NB4 (cell line): ENCODE measurements around the gene AKAP6.

ENCODE experiments used
- DNase-seq: peaks from one replicate; pipeline ENCODE4 v3.0.0; 2010; ENCODE audit warnings: low read depth
- H3K4me3 ChIP-seq: one replicate; pipeline ENCODE4 v1.5.1; 2011; ENCODE audit warnings: mild to moderate bottlenecking, low read depth, low read length, moderate library complexity
- MYC ChIP-seq: IDR thresholded peaks from 2 replicates; pipeline ENCODE4 v1.6.1; 2011; ENCODE audit warnings: low read depth, low read length
- POLR2A ChIP-seq: IDR thresholded peaks from 2 replicates; pipeline ENCODE4 v1.6.1; 2011; ENCODE audit warnings: mild to moderate bottlenecking; ENCODE audit not compliant: insufficient read length; ENCODE audit errors: extremely low read depth
- TF ChIP-seq, protein P1 (sequence below): IDR thresholded peaks from one replicate; pipeline ENCODE4 v1.5.1; 2012; ENCODE audit warnings: low read depth, low read length
- TF ChIP-seq, protein P2 (sequence below): IDR thresholded peaks from 2 replicates; pipeline ENCODE4 v1.6.1; 2011; ENCODE audit warnings: low read depth, low read length

Gene AKAP6, protein sequence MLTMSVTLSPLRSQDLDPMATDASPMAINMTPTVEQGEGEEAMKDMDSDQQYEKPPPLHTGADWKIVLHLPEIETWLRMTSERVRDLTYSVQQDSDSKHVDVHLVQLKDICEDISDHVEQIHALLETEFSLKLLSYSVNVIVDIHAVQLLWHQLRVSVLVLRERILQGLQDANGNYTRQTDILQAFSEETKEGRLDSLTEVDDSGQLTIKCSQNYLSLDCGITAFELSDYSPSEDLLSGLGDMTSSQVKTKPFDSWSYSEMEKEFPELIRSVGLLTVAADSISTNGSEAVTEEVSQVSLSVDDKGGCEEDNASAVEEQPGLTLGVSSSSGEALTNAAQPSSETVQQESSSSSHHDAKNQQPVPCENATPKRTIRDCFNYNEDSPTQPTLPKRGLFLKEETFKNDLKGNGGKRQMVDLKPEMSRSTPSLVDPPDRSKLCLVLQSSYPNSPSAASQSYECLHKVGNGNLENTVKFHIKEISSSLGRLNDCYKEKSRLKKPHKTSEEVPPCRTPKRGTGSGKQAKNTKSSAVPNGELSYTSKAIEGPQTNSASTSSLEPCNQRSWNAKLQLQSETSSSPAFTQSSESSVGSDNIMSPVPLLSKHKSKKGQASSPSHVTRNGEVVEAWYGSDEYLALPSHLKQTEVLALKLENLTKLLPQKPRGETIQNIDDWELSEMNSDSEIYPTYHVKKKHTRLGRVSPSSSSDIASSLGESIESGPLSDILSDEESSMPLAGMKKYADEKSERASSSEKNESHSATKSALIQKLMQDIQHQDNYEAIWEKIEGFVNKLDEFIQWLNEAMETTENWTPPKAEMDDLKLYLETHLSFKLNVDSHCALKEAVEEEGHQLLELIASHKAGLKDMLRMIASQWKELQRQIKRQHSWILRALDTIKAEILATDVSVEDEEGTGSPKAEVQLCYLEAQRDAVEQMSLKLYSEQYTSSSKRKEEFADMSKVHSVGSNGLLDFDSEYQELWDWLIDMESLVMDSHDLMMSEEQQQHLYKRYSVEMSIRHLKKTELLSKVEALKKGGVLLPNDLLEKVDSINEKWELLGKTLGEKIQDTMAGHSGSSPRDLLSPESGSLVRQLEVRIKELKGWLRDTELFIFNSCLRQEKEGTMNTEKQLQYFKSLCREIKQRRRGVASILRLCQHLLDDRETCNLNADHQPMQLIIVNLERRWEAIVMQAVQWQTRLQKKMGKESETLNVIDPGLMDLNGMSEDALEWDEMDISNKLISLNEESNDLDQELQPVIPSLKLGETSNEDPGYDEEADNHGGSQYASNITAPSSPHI (N-terminal part only)

DNA sequence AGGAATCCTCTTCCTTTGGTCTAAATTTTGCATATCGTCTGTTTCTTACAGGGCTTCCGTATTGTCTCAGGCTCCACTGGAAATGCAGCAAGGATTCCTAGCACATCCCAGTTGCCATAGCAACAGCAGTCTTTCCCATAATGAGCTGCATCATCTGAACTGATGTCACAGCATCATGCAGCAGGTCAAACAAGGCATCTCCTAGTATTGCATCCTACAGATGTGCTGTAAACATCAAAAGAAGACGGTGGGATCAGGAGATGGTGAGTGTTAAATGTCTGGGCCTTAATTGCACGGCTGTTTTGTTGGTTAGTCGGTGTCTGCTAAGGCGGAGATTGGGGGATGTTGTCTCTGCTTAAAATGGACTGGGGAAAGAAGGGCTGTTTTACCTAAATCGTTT, at the start of gene AKAP6:
TSS of gene AKAP6 (plus strand) at position 153 of the 400 bp plus-strand sequence. CDS start 104,196 bp downstream, outside the sequence.
- TF ChIP-seq MYC (no peak), POLR2A (no peak)
- TF ChIP-seq, protein P1, sequence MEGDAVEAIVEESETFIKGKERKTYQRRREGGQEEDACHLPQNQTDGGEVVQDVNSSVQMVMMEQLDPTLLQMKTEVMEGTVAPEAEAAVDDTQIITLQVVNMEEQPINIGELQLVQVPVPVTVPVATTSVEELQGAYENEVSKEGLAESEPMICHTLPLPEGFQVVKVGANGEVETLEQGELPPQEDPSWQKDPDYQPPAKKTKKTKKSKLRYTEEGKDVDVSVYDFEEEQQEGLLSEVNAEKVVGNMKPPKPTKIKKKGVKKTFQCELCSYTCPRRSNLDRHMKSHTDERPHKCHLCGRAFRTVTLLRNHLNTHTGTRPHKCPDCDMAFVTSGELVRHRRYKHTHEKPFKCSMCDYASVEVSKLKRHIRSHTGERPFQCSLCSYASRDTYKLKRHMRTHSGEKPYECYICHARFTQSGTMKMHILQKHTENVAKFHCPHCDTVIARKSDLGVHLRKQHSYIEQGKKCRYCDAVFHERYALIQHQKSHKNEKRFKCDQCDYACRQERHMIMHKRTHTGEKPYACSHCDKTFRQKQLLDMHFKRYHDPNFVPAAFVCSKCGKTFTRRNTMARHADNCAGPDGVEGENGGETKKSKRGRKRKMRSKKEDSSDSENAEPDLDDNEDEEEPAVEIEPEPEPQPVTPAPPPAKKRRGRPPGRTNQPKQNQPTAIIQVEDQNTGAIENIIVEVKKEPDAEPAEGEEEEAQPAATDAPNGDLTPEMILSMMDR: no peak
- TF ChIP-seq, protein P2, sequence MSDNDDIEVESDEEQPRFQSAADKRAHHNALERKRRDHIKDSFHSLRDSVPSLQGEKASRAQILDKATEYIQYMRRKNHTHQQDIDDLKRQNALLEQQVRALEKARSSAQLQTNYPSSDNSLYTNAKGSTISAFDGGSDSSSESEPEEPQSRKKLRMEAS: no peak
- DNase-seq: no peak
- no peak within 1 kb of the TSS for H3K4me3 ChIP-seq

DNA sequence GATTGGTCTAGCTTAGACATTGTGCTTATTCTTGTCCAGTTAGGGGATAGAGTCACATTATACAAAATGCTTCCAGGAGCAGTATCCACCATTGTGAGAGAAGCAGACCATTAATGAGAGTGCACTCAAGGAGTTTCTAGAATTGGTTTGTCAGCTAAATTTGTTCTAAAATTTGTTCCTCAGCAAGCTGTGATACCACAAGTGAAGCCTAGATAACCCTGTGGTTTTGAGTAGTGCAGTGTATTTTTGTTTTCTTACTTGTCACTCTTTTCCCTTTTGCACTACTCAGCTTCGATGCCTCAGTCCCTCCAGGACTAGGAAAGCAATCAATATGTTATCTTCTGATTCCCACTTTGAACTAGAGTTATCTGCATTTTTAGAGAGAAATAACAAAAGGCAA, 42.5 kb upstream of the AKAP6 start:
- no peak overlapping the region for H3K4me3 ChIP-seq
- no peak for DNase-seq
- TF ChIP-seq, protein P2: no peak
- TF ChIP-seq MYC (no peak), POLR2A (no peak)
- TF ChIP-seq, protein P1: no peak

DNA sequence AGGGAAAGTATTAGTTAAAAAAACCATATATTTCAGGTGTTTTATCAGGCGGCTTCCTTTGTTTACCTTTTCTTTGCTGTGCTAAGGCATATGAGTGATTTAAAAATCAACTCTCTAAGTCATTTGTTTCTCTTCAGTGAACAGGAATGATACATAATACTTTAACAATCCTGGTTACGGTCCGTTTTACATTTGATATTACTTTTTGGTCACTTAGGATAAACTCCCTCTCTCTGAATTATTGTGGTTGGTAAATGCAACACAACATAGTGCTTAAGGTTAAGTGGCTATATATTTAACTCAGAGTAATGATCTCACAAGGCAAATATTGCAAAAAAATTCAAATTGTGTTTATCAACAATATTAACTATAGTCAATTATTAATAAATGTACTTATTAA, 32.7 kb upstream of the AKAP6 start:
- no peak overlapping the region for H3K4me3 ChIP-seq
- no peak for DNase-seq
- TF ChIP-seq MYC (no peak), POLR2A (no peak)
- TF ChIP-seq, protein P1: no peak
- TF ChIP-seq, protein P2: no peak

DNA sequence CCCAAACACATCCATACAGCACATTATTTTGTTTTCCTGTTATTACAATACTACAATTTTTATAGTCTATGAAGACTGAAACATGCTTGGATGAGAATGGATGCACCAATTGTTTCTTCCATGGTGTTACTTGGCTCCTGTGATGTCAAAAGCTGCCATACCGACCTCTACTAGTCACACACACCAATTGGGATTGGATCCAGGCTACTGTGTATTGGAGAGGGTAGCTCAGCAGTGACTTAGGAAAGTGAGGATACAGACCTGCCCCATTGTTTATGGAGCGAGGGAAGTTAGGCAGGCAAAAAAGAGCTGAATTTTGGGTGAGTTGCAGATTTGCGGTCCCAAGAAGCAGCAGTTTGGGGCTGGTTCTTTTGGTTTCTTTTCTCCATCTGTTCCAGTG, 30.8 kb upstream of the AKAP6 start:
- H3K4me3 ChIP-seq: no peak overlapping the region
- DNase-seq: no peak
- TF ChIP-seq, protein P1: no peak
- no peak for TF ChIP-seq MYC
- TF ChIP-seq, protein P2: no peak
- TF ChIP-seq POLR2A: no peak

DNA sequence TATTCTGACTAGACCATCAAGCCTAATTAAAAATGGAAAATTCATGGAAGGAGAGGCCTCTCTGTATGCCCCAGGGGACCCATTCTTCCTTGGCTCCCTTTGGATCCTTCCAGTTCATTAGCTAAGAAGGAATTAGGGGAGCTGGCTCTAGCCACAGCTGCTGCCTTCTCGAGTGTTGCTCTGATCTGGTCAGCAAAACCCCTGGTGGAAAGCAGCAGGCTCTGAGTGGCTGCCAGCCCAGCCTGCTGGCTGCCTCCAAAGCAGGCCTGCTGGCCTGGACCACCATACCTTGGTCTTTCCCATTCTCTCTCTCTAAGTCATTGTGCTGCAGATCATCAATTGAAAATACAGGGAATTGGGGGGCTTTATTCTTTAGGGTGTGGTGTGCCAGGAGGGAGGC, 29.0 kb upstream of the AKAP6 start:
- H3K4me3 ChIP-seq: no peak overlapping the region
- no peak for DNase-seq
- no peak for TF ChIP-seq POLR2A
- TF ChIP-seq, protein P2: no peak
- TF ChIP-seq MYC: no peak
